ENCODE results near the gene DTNB. TPM values are rescaled to one million over a fixed set of nuclear protein-coding genes. Genes with fewer than 3 reads are reported as not detected.
"Not testable (repeated sequence)": the region's sequence is repeated elsewhere in the genome, so short reads cannot be mapped to it uniquely, and the experiment has no call there.

Gene DTNB
- total RNA-seq, 1 experiment from 2014 or later = 7.7 TPM

GRCh38 chr2:25419678-25420242 lies 253.6 kb downstream of the DTNB start:
- no peak for DNase-seq (ENCODE audit: low spot score)

DNA sequence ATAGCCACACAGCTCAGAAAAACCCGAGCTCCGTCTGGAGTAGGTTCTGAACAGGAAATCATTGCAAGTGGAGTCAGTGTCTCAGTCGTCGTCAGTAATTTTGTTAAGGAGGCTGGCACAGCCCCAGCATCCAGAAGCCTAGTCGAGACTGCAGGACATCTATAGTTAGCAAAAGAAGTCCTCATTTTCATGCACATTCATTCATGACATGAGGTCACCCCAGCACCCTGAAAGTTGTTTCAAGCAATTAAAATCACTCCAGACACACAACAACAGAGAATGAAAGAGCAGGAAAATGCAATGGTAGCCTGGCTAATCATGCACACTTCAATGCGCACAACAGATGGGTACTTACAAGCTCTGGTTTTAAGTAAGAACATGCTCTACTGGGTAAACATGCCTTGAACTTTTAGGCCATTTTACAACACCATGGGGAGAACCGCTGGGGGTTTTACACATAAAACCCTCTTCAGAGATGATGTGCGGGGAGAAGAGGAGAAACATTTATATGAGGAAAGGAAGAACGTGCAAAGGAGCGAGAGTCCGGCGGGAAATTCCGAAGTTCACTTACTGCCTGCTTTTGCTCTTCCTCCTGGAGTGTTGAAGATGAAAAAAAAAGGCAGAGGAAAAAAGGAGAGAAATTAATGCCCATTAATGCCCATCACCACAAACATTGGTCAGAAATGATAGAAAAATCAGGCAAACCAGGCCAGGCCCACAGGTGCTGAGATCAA lies 254.3 kb downstream of the DTNB start:
- DNase-seq (ENCODE audit: low spot score) = no peak

DNA sequence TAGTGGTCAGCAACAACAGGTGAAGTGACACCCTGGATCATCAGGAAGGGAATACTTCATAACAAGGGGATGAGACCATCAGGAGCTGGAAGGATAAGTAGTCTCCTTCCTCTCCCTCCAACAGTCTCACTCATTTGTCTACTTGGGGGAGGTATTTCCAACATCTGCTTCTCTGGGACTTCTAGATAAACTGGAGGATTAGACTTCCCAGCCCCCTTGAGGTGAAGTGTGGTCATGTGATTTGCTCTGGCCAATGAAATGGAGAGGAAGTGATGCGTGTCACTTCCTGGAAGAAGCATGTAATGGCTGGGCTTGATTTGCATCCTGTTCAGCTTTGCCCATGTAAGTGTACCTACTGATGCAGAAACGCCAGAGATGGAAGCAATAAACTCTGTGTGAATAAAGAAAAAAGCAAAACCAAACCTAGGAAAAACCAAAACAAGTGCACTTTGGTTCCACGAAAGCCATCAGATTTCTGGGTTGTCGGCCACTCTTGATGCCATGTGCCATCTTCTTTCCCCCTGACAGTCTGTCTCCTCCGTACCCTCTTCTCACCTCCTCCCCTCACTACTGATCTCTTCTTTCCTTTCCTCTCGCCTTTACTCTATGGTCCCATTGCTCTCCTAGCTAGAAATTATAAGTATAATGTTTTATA lies 255.5 kb downstream of the DTNB start:
- DNase-seq (ENCODE audit: low spot score) = peak; percentile 41

DNA sequence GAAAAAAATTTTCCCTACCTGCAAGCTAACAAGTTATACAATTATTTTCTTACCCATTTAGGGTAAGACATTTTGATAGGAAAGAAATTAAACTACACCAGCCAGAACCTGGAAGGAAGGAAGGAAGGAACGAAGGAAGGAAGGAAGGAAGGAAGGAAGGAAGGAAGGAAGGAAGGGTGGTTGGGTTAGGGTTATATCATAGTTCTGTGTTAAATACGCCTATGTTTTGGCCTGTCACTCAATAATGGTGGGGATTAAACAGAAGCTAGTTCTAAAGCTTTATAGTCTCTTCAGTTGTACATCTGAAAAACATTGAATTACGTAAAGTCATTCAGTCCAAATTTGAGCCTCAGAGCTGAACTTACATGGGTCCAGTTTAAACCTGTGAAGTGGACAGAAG lies 256.7 kb downstream of the DTNB start:
- no peak for DNase-seq (ENCODE audit: low spot score)

DNA sequence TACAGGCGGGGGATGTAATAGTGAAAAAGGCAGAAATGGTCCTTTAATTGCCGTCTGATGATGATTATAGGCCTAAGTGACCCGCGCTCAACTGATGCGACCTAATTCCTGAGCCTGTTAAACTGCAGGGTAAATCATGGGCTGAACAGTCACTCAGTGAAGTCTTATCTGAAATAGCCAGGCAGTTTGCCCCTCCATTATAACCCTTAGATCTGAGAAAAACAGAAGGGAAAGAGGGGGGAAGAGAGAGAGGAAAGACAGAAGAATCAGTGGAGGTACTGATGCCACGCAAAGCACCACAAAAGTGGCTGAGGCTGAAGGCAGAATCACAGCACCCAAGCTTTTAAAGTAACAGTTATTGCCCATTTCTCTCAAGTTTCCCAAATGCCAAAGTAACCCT lies 258.6 kb downstream of the DTNB start:
- DNase-seq (ENCODE audit: low spot score) = no peak

DNA sequence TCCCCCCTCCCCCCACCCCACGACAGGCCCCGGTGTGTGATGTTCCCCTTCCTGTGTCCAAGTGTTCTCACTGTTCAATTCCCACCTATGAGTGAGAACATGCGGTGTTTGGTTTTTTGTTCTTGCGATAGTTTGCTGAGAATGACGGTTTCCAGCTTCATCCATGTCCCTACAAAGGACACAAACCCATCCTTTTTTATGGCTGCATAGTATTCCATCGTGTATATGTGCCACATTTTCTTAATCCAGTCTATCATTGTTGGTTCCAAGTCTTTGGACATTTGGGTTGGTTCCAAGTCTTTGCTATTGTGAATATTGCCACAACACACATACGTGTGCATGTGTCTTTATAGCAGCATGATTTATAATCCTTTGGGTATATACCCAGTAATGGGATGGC lies 260.0 kb downstream of the DTNB start:
- not testable (repeated sequence) for DNase-seq (ENCODE audit: low spot score)

DNA sequence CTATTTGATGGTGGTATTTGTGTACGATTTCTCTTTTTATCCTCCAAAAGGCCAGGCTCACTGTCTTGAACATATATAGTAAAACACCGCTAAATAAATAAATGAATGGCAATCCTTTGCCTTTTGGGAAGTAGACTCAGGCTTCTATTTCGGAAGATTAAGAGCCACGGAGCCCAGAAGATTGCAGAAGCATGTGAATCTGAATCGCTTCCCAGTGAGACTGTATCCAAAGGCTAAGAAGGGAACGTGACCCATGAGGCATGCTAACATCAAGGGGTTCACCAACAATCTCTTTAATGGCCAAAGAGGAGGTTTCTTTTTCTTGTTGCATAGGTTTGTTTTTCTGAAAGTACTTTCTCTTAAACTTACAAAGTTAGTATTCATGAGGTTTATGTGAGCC lies 261.6 kb downstream of the DTNB start:
- no peak for DNase-seq (ENCODE audit: low spot score)

DNA sequence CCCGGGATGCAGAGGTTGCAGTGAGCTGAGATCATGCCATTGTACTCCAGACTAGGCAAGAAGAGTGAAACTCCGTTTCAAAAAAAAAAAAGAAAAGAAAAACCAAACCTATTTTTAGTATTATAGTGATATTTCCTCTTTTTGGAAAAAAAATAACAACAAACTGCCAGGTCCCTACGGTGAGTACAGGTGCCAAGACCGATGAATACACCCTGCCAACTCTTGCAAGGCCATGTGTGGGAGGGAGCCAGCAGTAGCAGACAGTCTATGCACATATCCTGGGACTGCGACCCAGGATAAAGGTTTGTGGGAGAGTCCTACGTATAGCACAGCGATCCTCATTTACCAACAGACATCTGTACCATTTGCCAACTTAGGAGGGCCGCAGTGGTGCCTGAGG lies 262.1 kb downstream of the DTNB start:
- DNase-seq (ENCODE audit: low spot score) = no peak

DNA sequence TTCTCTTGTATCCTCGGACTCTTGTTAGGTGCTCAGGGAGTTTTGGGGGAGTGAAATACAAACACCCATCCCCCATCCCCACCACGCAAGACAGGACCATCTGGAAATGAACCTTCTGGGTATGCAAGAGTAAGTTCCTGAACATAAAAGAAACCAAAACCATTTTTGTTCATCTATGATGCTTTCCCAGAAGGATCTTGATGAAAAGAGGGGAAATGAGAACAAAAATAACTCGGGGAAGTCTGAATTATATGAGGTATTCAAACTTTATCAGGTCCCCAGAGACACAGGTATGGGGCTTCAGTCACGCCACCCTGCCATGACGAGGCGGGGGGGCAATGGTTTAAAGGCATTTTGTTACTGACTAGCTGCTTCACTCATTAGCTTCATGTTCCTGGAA lies 263.0 kb downstream of the DTNB start:
- no peak for DNase-seq (ENCODE audit: low spot score)

GRCh38 chr2:25409468-25409867 lies 263.9 kb downstream of the DTNB start:
- no peak for DNase-seq (ENCODE audit: low spot score)

GRCh38 chr2:25409044-25409443 lies 264.3 kb downstream of the DTNB start:
- DNase-seq (ENCODE audit: low spot score) = no peak

- no peak for DNase-seq (ENCODE audit: low spot score)
Observed at GRCh38 chr2:25405611-25406295, 267.6 kb downstream of the DTNB start.

- DNase-seq (ENCODE audit: low spot score) = not testable (repeated sequence)
Observed at GRCh38 chr2:25403120-25403760, 270.1 kb downstream of the DTNB start.

DNA sequence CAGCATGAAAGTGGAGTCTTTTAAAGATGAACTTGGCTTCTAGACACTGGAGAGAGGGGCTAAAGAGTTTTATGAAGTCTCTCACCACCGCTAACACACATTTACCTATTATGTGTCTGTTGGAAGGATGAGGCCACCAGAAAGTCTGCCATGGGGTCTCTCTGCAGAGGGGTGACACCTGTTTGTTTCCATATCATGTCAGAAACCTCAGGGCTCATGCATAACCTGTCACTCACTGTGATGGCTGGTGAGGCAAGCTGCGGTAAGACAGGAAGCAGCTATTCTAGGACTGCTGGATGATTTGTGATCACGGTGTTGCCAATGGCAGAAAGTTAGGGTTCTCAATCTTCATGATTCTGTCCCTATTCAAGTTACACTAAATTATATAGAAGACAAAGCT lies 270.9 kb downstream of the DTNB start:
- DNase-seq (ENCODE audit: low spot score) = no peak

- DNase-seq (ENCODE audit: low spot score) = no peak
Observed at GRCh38 chr2:25401307-25402026, 271.9 kb downstream of the DTNB start.

GRCh38 chr2:25400576-25401216 lies 272.7 kb downstream of the DTNB start:
- no peak for DNase-seq (ENCODE audit: low spot score)

DNA sequence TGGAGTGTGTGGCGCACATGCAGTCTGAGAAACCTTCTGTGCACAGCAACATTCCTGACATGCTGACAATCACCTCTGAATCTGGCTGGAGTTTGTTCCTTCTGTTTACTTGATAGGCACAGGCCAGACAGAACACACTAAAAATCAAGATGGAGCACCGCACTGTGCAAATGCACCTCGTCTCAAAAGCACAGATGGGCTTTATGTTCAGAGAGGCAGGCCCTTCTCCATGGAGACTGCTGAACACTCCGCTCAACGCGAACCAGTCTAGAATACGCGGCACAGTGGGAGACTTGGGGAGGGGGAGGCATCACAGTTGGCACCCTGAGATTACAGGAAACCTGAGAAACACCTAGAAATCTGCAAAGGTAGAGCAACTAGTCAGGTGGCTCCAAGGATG lies 273.2 kb downstream of the DTNB start:
- no peak for DNase-seq (ENCODE audit: low spot score)

GRCh38 chr2:25398534-25398933 lies 274.8 kb downstream of the DTNB start:
- no peak for DNase-seq (ENCODE audit: low spot score)

GRCh38 chr2:25397777-25398176 lies 275.6 kb downstream of the DTNB start:
- no peak for DNase-seq (ENCODE audit: low spot score)

DNA sequence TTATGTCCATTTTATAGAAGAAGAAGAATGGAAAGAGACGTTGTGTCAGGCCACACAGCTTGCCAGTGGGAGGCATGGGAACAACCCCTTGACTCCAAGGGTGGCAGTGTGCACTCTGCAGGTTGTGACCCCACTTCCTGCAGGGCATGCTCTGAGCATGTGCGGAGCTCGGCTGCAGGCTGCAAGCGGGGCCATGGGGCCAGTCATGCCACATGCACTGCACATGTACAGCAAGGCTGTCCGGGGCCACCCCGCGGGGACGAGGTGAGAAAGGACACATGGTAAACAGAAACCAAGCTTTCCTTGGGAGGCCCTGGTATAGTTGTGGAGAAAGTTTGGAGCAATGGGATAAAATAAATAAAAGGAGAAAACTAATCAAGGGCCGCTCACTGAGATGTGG lies 284.2 kb downstream of the DTNB start:
- DNase-seq (ENCODE audit: low spot score) = no peak

- no peak for DNase-seq (ENCODE audit: low spot score)
Observed at GRCh38 chr2:25388491-25388890, 284.9 kb downstream of the DTNB start.

Measured in A172 (cell line).